ENCODE results near the gene PRDM8. TPM values are rescaled to one million over a fixed set of nuclear protein-coding genes. Genes with fewer than 3 reads are reported as not detected.
A peak's percentile ranks its signal among the peaks of the same experiment; 100 is the strongest.
"Not testable (repeated sequence)": the region's sequence is repeated elsewhere in the genome, so short reads cannot be mapped to it uniquely, and the experiment has no call there.

PRDM8 gene
- total RNA-seq, 2 experiments from 2014 or later, result 3.7 to 4.2 TPM

DNA sequence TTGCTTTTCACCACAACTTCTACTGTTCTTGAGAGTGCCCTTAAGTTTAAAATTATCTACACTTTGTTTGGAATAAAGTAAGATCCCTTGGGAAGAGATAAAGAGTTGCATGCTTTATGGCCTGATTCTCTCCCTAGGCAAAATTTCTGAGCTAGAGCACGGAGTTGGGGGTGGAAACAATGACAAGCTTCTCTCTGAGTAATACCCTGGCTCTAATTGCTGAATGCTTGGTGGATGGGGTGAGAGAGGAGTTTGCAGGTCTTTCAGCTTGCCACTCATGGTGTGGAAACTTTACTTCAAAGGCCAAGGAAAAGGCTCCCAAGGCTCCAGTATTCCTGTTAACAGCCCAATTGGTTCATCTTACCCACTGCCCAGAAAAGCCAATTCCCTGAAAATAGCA, 26.1 kb upstream of the PRDM8 start:
- DNase-seq, result no peak
- ChIA-PET POLR2A (interaction anchor here (0.6 to 3.1 kb wide), 6 partner anchors 11 to 45 kb away, joined by 3 to 34 read pairs (median 4); no protein-coding TSS in a partner anchor), CTCF (interaction anchor here (1.1 to 6.4 kb wide), 8 partner anchors 12 to 56 kb away, joined by 3 to 90 read pairs (median 16); no protein-coding TSS in a partner anchor)
- peaks cover 50% of the 10 kb centered on the region for H3K4me1 Mint-ChIP-seq (ENCODE audit: low read depth)
- H3K4me3 Mint-ChIP-seq, result no peak overlapping the region
- H3K27me3 Mint-ChIP-seq (ENCODE audit: low read depth), result no peaks in the 10 kb centered on the region
- H3K27ac Mint-ChIP-seq, result peak overlapping the region; percentile 85
- no peak for ATAC-seq
- H3K9me3 Mint-ChIP-seq (ENCODE audit: insufficient read depth), result peaks cover 4% of the 10 kb centered on the region
- peaks cover 20% of the 10 kb centered on the region for H3K36me3 Mint-ChIP-seq (ENCODE audit: low read depth)

DNA sequence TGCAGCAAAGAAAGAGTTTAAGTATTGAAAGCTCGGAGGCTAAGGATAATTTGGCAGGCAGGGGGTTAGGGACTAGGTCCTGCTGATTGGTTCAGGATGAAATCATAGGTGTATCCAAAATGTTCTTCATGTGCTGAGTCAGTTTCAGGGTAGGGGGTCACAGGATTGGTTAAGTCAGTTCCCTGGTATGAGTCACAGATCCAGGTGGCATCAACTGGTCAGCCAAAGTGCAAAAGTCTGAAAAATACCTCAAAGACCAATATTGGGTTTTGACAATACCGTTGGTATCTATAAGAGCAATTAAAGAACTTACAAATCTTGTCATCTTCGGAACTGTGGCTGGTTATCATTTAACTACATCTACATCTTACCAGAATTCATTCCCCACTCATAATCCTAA, 25.6 kb upstream of the PRDM8 start:
- peak overlapping the region; percentile 56 for H3K4me3 Mint-ChIP-seq
- peaks cover 4% of the 10 kb centered on the region for H3K9me3 Mint-ChIP-seq (ENCODE audit: insufficient read depth)
- ChIA-PET CTCF (interaction anchor here (1.0 to 6.4 kb wide), 10 partner anchors 12 to 254 kb away, joined by 3 to 90 read pairs (median 7); no protein-coding TSS in a partner anchor), POLR2A (interaction anchor here (0.6 to 3.1 kb wide), 8 partner anchors 11 to 46 kb away, joined by 3 to 34 read pairs (median 4); no protein-coding TSS in a partner anchor)
- H3K36me3 Mint-ChIP-seq (ENCODE audit: low read depth), result peaks cover 20% of the 10 kb centered on the region
- no peak for DNase-seq
- H3K27ac Mint-ChIP-seq, result peak overlapping the region; percentile 85
- H3K4me1 Mint-ChIP-seq (ENCODE audit: low read depth), result peaks cover 50% of the 10 kb centered on the region
- ATAC-seq, result no peak
- no peaks in the 10 kb centered on the region for H3K27me3 Mint-ChIP-seq (ENCODE audit: low read depth)

GRCh38 chr4:80172203-80172602, 25.1 kb upstream of the PRDM8 start:
- peak overlapping the region; percentile 85 for H3K27ac Mint-ChIP-seq
- CTCF ChIA-PET, result interaction anchor here (1.0 to 6.4 kb wide), 12 partner anchors 11 to 255 kb away, joined by 3 to 90 read pairs (median 6); no protein-coding TSS in a partner anchor
- POLR2A ChIA-PET, result interaction anchor here (0.7 to 3.1 kb wide), 7 partner anchors 11 to 100 kb away, joined by 3 to 34 read pairs (median 4); no protein-coding TSS in a partner anchor
- DNase-seq (no peak), ATAC-seq (peak; percentile 54)
- peaks cover 50% of the 10 kb centered on the region for H3K4me1 Mint-ChIP-seq (ENCODE audit: low read depth)
- peaks cover 4% of the 10 kb centered on the region for H3K9me3 Mint-ChIP-seq (ENCODE audit: insufficient read depth)
- peak overlapping the region; percentile 56 for H3K4me3 Mint-ChIP-seq
- H3K27me3 Mint-ChIP-seq (ENCODE audit: low read depth), result no peaks in the 10 kb centered on the region
- H3K36me3 Mint-ChIP-seq (ENCODE audit: low read depth), result peaks cover 20% of the 10 kb centered on the region

- peak overlapping the region; percentile 85 for H3K27ac Mint-ChIP-seq
- H3K4me3 Mint-ChIP-seq, result peak overlapping the region; percentile 56
- POLR2A ChIA-PET, result interaction anchor here (2.0 to 3.1 kb wide), 4 partner anchors 10 to 48 kb away, joined by 4 to 34 read pairs (median 14); no protein-coding TSS in a partner anchor
- H3K4me1 Mint-ChIP-seq (ENCODE audit: low read depth), result peaks cover 50% of the 10 kb centered on the region
- CTCF ChIA-PET, result interaction anchor here (0.7 to 6.4 kb wide), 9 partner anchors 10 to 142 kb away, joined by 3 to 90 read pairs (median 7); no protein-coding TSS in a partner anchor
- H3K27me3 Mint-ChIP-seq (ENCODE audit: low read depth), result no peaks in the 10 kb centered on the region
- ATAC-seq (peak; percentile 94), DNase-seq (peak; percentile 73)
- H3K36me3 Mint-ChIP-seq (ENCODE audit: low read depth), result peaks cover 20% of the 10 kb centered on the region
- peaks cover 4% of the 10 kb centered on the region for H3K9me3 Mint-ChIP-seq (ENCODE audit: insufficient read depth)
These were observed 23.9 kb upstream of the PRDM8 start for GRCh38 chr4:80173401-80173800.

GRCh38 chr4:80173841-80174240, 23.5 kb upstream of the PRDM8 start:
- ChIA-PET CTCF (interaction anchor here (3.2 to 6.4 kb wide), 4 partner anchors 9 to 48 kb away, joined by 10 to 90 read pairs (median 48); no protein-coding TSS in a partner anchor), POLR2A (interaction anchor here (2.0 to 3.1 kb wide), 4 partner anchors 9 to 48 kb away, joined by 4 to 34 read pairs (median 14); no protein-coding TSS in a partner anchor)
- H3K27ac Mint-ChIP-seq, result peak overlapping the region; percentile 14
- H3K4me3 Mint-ChIP-seq, result no peak overlapping the region
- ATAC-seq (peak; percentile 11), DNase-seq (no peak)
- H3K9me3 Mint-ChIP-seq (ENCODE audit: insufficient read depth), result peaks cover 6% of the 10 kb centered on the region
- peaks cover 50% of the 10 kb centered on the region for H3K4me1 Mint-ChIP-seq (ENCODE audit: low read depth)
- no peaks in the 10 kb centered on the region for H3K27me3 Mint-ChIP-seq (ENCODE audit: low read depth)
- peaks cover 20% of the 10 kb centered on the region for H3K36me3 Mint-ChIP-seq (ENCODE audit: low read depth)

DNA sequence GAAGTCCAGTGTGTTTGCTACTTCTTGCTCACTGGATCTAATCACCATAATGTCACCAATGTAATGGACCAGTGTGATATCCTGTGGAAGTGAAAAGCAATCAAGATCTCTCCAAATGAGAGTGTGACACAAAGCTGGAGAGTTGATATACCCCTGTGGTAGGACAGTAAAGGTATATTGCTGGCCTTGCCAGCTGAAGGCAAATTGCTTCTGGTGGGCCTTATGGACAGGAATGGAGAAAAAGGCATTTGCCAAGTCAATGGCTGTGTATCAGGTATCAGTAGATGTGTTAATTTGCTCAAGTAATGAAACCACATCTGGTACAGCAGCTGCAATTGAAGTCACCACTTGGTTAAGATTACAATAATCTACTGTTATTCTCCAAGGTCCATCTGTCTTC, 19.5 kb upstream of the PRDM8 start:
- ATAC-seq; POLR2A ChIA-PET; H3K4me3 Mint-ChIP-seq; H3K27me3 Mint-ChIP-seq (ENCODE audit: low read depth); CTCF ChIA-PET; DNase-seq; H3K27ac Mint-ChIP-seq; H3K9me3 Mint-ChIP-seq (ENCODE audit: insufficient read depth): not testable (repeated sequence)
- peaks cover 48% of the 10 kb centered on the region for H3K4me1 Mint-ChIP-seq (ENCODE audit: low read depth)
- peaks cover 14% of the 10 kb centered on the region for H3K36me3 Mint-ChIP-seq (ENCODE audit: low read depth)

- DNase-seq (no peak), ATAC-seq (no peak)
- Mint-ChIP-seq H3K4me1 (ENCODE audit: low read depth) (peaks cover 43% of the 10 kb centered on the region), H3K4me3 (no peak overlapping the region), H3K9me3 (ENCODE audit: insufficient read depth) (peaks cover 9% of the 10 kb centered on the region), H3K27ac (no peak overlapping the region), H3K36me3 (ENCODE audit: low read depth) (peaks cover 14% of the 10 kb centered on the region), H3K27me3 (ENCODE audit: low read depth) (no peaks in the 10 kb centered on the region)
- ChIA-PET POLR2A (no interaction called here), CTCF (interaction anchor here (0.7 to 10.9 kb wide), 5 partner anchors 24 to 93 kb away, joined by 3 to 239 read pairs (median 5); no protein-coding TSS in a partner anchor)
These were observed 18.3 kb upstream of the PRDM8 start for GRCh38 chr4:80178964-80179363.

DNA sequence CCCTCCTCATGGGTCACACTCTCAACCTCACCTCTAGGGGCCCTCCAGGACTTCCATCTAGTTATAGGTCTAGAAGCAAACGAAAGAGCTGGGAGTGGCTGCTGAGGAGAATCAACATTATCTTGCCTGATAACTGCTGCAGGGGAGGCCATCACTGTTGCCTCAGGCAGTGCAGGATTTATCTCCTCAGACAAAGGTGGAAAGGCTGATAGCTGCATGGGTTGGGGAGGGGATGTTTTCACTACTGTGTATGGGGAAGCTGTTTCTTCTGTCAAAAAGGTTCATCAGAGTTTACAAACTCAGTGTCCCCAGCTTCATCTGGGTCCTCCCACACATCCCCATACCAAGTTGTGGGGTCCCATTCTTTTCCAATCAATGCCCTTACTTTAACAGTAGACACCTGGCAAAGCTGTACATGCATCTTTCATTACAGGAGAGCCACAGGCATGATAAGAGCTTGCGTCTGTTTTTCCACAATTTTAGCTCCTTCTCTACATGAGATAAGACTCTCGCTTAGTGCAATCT, 17.6 kb upstream of the PRDM8 start:
- no peak for DNase-seq
- no peak overlapping the region for H3K4me3 Mint-ChIP-seq
- H3K9me3 Mint-ChIP-seq (ENCODE audit: insufficient read depth), result peaks cover 9% of the 10 kb centered on the region
- POLR2A ChIA-PET, result interaction anchor here (0.7 to 1.4 kb wide), 2 partner anchors 34 to 54 kb away, joined by 3 to 6 read pairs; no protein-coding TSS in a partner anchor
- H3K36me3 Mint-ChIP-seq (ENCODE audit: low read depth), result peaks cover 14% of the 10 kb centered on the region
- H3K27me3 Mint-ChIP-seq (ENCODE audit: low read depth), result no peaks in the 10 kb centered on the region
- H3K4me1 Mint-ChIP-seq (ENCODE audit: low read depth), result peaks cover 38% of the 10 kb centered on the region
- no peak overlapping the region for H3K27ac Mint-ChIP-seq
- ATAC-seq, result no peak
- CTCF ChIA-PET, result interaction anchor here (1.0 to 10.9 kb wide), 5 partner anchors 14 to 51 kb away, joined by 3 to 239 read pairs (median 5); no protein-coding TSS in a partner anchor

GRCh38 chr4:80180743-80181142, 16.6 kb upstream of the PRDM8 start:
- Mint-ChIP-seq H3K4me3 (no peak overlapping the region), H3K27me3 (ENCODE audit: low read depth) (peaks cover 9% of the 10 kb centered on the region), H3K36me3 (ENCODE audit: low read depth) (peaks cover 14% of the 10 kb centered on the region), H3K27ac (no peak overlapping the region), H3K9me3 (ENCODE audit: insufficient read depth) (peaks cover 9% of the 10 kb centered on the region), H3K4me1 (ENCODE audit: low read depth) (peaks cover 37% of the 10 kb centered on the region)
- ATAC-seq, result no peak
- ChIA-PET POLR2A (interaction anchor here (1.4 to 4.3 kb wide), 3 partner anchors 8 to 55 kb away, joined by 6 to 45 read pairs (median 34); no protein-coding TSS in a partner anchor), CTCF (interaction anchor here (0.7 to 10.9 kb wide), 6 partner anchors 8 to 52 kb away, joined by 3 to 239 read pairs (median 72); no protein-coding TSS in a partner anchor)
- no peak for DNase-seq

- Mint-ChIP-seq H3K36me3 (ENCODE audit: low read depth) (peaks cover 14% of the 10 kb centered on the region), H3K27ac (peak overlapping the region; percentile 79), H3K9me3 (ENCODE audit: insufficient read depth) (peaks cover 9% of the 10 kb centered on the region), H3K4me3 (peak overlapping the region; percentile 44), H3K4me1 (ENCODE audit: low read depth) (peaks cover 41% of the 10 kb centered on the region), H3K27me3 (ENCODE audit: low read depth) (peaks cover 20% of the 10 kb centered on the region)
- CTCF ChIA-PET, result interaction anchor here (0.8 to 10.9 kb wide), 16 partner anchors 9 to 265 kb away, joined by 3 to 239 read pairs (median 6); partner anchors contain the start of genes ANTXR2 and PRDM8
- POLR2A ChIA-PET, result interaction anchor here (0.5 to 4.3 kb wide), 11 partner anchors 10 to 110 kb away, joined by 3 to 45 read pairs (median 5); partner anchors contain the start of gene ANTXR2
- DNase-seq (peak; percentile 54), ATAC-seq (peak; percentile 7)
These were observed 15.0 kb upstream of the PRDM8 start for GRCh38 chr4:80182237-80182866.
